IMR-90 (cell line): ENCODE measurements around the gene ANKRD44. TPM values are rescaled to one million over a fixed set of nuclear protein-coding genes. Genes with fewer than 3 reads are reported as not detected.

Source experiments
- ATAC-seq: fragments of 200-7000 bp; cut with Tn5 transposase; 2 replicates; pipeline ENCODE4 v1.9.1; 2020; ENCODE audit warnings: low read depth, mild to moderate bottlenecking, moderate library complexity
- BruUV-seq: library from RNA; stranded (reverse); fragments of 400-500 nt; replicated peaks from 2 replicates; lab custom pipeline; 2021; lab: Mats Ljungman, UMichigan
- CTCF ChIA-PET: fragments of 300-600 bp; formaldehyde crosslinking; extraction: SDS; loops from one replicate; lab custom pipeline; 2021; ENCODE audit warnings: antibody characterized with exemption; lab: Yijun Ruan, JAX
- POLR2A ChIA-PET: fragments of 300-600 bp; sonication (Branson Sonifier 250); formaldehyde crosslinking; loops from one replicate; lab custom pipeline; 2022; ENCODE audit warnings: antibody characterized with exemption; ENCODE audit not compliant: unreplicated experiment; lab: Charles Lee
- DNase-seq: peaks from one replicate; pipeline ENCODE4 v3.0.0; 2013
- H2AFZ ChIP-seq: replicated peaks from 2 replicates; pipeline ENCODE3; 2013; ENCODE audit warnings: low read length, mild to moderate bottlenecking; ENCODE audit not compliant: poor library complexity
- H2AK5ac ChIP-seq: 2 replicates; pipeline ENCODE4 v1.6.1; 2013; ENCODE audit warnings: low read depth, low read length, inconsistent platforms
- H2AK9ac ChIP-seq: replicated peaks from 2 replicates; pipeline ENCODE3; 2013; ENCODE audit warnings: mild to moderate bottlenecking, low read depth, low read length, moderate library complexity; ENCODE audit not compliant: poor library complexity
- H2BK120ac ChIP-seq: 2 replicates; pipeline ENCODE4 v1.6.1; 2013; ENCODE audit warnings: low read depth, low read length, inconsistent platforms
- H2BK15ac ChIP-seq: 3 replicates; pipeline ENCODE4 v1.6.1; 2013; ENCODE audit warnings: low read depth, low read length, inconsistent platforms
- H2BK20ac ChIP-seq: 2 replicates; pipeline ENCODE4 v1.6.1; 2013; ENCODE audit warnings: low read depth, mild to moderate bottlenecking, inconsistent platforms, low read length, moderate library complexity
- H2BK5ac ChIP-seq: 2 replicates; pipeline ENCODE4 v1.6.1; 2013; ENCODE audit warnings: mild to moderate bottlenecking, low read depth, low read length, inconsistent platforms; ENCODE audit not compliant: poor library complexity, severe bottlenecking
- H3K14ac ChIP-seq: replicated peaks from 2 replicates; pipeline ENCODE4 v1.6.1; 2013; ENCODE audit warnings: low read depth, low read length, inconsistent platforms
- H3K18ac ChIP-seq: 2 replicates; pipeline ENCODE4 v1.6.1; 2013; ENCODE audit warnings: low read depth, low read length, control low read depth
- H3K23ac ChIP-seq: 2 replicates; pipeline ENCODE4 v1.6.1; 2013; ENCODE audit warnings: low read depth, low read length, inconsistent platforms
- H3K27ac ChIP-seq: 2 replicates; pipeline ENCODE4 v1.5.1; 2013; ENCODE audit warnings: mild to moderate bottlenecking, control low read depth, low read length; ENCODE audit not compliant: insufficient read depth
- H3K27me3 ChIP-seq: 2 replicates; pipeline ENCODE4 v1.6.1; 2013; ENCODE audit warnings: low read length; ENCODE audit not compliant: control insufficient read depth, insufficient read depth
- H3K36me3 ChIP-seq: 2 replicates; pipeline ENCODE4 v1.6.1; 2013; ENCODE audit warnings: low read length, mixed read lengths; ENCODE audit not compliant: control insufficient read depth, insufficient read depth
- H3K4ac ChIP-seq: 2 replicates; pipeline ENCODE4 v1.6.1; 2013; ENCODE audit warnings: low read depth, low read length, inconsistent platforms
- H3K4me1 ChIP-seq: 2 replicates; pipeline ENCODE4 v1.6.1; 2013; ENCODE audit warnings: low read length, mixed read lengths; ENCODE audit not compliant: control insufficient read depth, insufficient read depth
- H3K4me2 ChIP-seq: 2 replicates; pipeline ENCODE4 v1.6.1; 2013; ENCODE audit warnings: low read depth, mild to moderate bottlenecking, control low read depth, low read length, moderate library complexity
- H3K4me3 ChIP-seq: 2 replicates; pipeline ENCODE4 v1.5.1; 2013; ENCODE audit warnings: low read depth, mild to moderate bottlenecking, control low read depth, low read length, moderate library complexity; ENCODE audit not compliant: insufficient read depth
- H3K56ac ChIP-seq: 2 replicates; pipeline ENCODE4 v1.6.1; 2013; ENCODE audit warnings: low read length, inconsistent platforms; ENCODE audit not compliant: insufficient read depth; ENCODE audit errors: extremely low read depth
- H3K79me1 ChIP-seq, 2 experiments: 2 replicates each; pipeline ENCODE4 v1.6.1; 2013; ENCODE audit warnings: low read length in 2 of 2, inconsistent platforms in 1 of 2, low read depth in 1 of 2
- H3K9ac ChIP-seq: 2 replicates; pipeline ENCODE4 v1.6.1; 2013; ENCODE audit warnings: low read depth, low read length, control low read depth
- H3K9me1 ChIP-seq: 2 replicates; pipeline ENCODE4 v1.6.1; 2013; ENCODE audit warnings: low read length, inconsistent platforms; ENCODE audit not compliant: insufficient read depth
- H3K9me3 ChIP-seq: 2 replicates; pipeline ENCODE4 v1.6.1; 2013; ENCODE audit warnings: low read length; ENCODE audit not compliant: control insufficient read depth, insufficient read depth
- H4K20me1 ChIP-seq: 2 replicates; pipeline ENCODE4 v1.6.1; 2013; ENCODE audit warnings: low read length, inconsistent platforms; ENCODE audit not compliant: insufficient read depth
- H4K5ac ChIP-seq: 2 replicates; pipeline ENCODE4 v1.6.1; 2013; ENCODE audit warnings: mild to moderate bottlenecking, low read depth, low read length, control low read depth
- H4K8ac ChIP-seq, 2 experiments: 2 replicates each; pipeline ENCODE4 v1.6.1; 2013; ENCODE audit warnings: low read depth in 2 of 2, low read length in 2 of 2, control low read depth in 1 of 2, inconsistent platforms in 1 of 2
- H4K91ac ChIP-seq: 2 replicates; pipeline ENCODE4 v1.6.1; 2013; ENCODE audit warnings: low read depth, low read length, inconsistent platforms; ENCODE audit not compliant: insufficient read depth
- CEBPB ChIP-seq: IDR thresholded peaks from 2 replicates; pipeline ENCODE4 v1.6.1; 2012; ENCODE audit warnings: low read depth, low read length, improper control_type of control experiment
- FOS ChIP-seq: fragments of 150-350 bp; IDR thresholded peaks from 2 replicates; pipeline ENCODE4 v1.6.1; 2016; ENCODE audit warnings: low read depth, low read length
- MAZ ChIP-seq: IDR thresholded peaks from 2 replicates; pipeline ENCODE4 v1.6.1; 2012; ENCODE audit warnings: low read depth, mild to moderate bottlenecking, low read length, improper control_type of control experiment, moderate library complexity, borderline replicate concordance
- MXI1 ChIP-seq: IDR thresholded peaks from 2 replicates; pipeline ENCODE4 v1.6.1; 2012; ENCODE audit warnings: low read depth, mild to moderate bottlenecking, low read length, moderate library complexity, borderline replicate concordance
- WGBS, 2 experiments: methylation state at CpG; one replicate each; pipeline versions ENCODE4 v1.1.5 to v1.1.7; 2013; ENCODE audit warnings: missing lambda C conversion rate in 2 of 2; ENCODE audit not compliant: insufficient read length in 1 of 2; ENCODE audit errors: extremely low coverage in 2 of 2; 5-methylcytosine and 5-hydroxymethylcytosine counted together
- dilution Hi-C: fragments of 300-500 bp; cut with HindIII; formaldehyde crosslinking; loops from one replicate; pipeline ENCODE4 v1.14.3; 2018; ENCODE audit warnings: low sequenced_read_pairs; ENCODE audit not compliant: unreplicated experiment
- in situ Hi-C: fragments of 300-500 bp; cut with MboI; formaldehyde crosslinking; loops from 3 replicates; pipeline ENCODE4 v1.14.3; 2019; ENCODE audit warnings: low sequenced_read_pairs, inconsistent platforms, mixed read lengths
- intact Hi-C: fragments of 100-400 bp; cut with micrococcal nuclease; formaldehyde crosslinking; loops from 2 replicates; pipeline ENCODE4 v1.10.0; 2022
- polyA plus RNA-seq, 3 experiments: library from polyadenylated mRNA; depleted of rRNA; stranded (reverse); fragments of >200 nt; gene quantifications; 2 replicates each; pipeline ENCODE4 v1.2.3, GENCODE V29; 2012; ENCODE audit warnings: low replicate concordance in 1 of 3
- total RNA-seq: library from RNA; depleted of rRNA; stranded (reverse); fragments of >200 nt; gene quantifications from 2 replicates; pipeline ENCODE4 v1.2.3, GENCODE V29; 2012
- TF ChIP-seq, protein P1 (sequence below): fragments of 150-350 bp; IDR thresholded peaks from 2 replicates; pipeline ENCODE4 v1.6.1; 2017; ENCODE audit warnings: mild to moderate bottlenecking, antibody characterized with exemption, low read length, low read depth

Gene ANKRD44
- total and polyA plus RNA-seq, 2 of the 4 experiments (the other 2 are of a cell fraction), result 5.2 to 15.6 TPM

DNA sequence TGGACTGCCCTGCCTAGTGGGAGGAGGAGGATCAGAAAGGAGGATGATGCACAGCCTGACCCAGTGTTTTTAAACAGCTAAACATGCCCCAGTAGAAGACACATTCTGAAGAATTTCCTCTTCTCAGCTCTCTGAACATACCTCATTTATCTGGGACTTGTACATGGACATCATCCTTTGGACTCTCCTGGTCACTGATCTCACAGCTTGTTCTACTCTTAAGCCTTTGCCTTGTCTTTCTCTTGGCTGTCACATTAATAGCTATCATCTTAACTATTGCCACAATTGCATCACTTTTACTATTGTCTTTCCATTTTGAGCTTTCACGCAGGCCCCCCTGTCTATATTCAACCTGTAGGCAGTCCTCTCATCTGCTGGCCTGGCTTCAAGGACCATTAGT, 342.1 kb downstream of the ANKRD44 start:
- CTCF ChIA-PET, result no interaction called here
- no CpG with 5 or more reads among the region's 1 CpG for WGBS, 2 experiments
- ATAC-seq, result no peak

More for the DNA sequence above, 342.1 kb downstream of the ANKRD44 start:
- BruUV-seq, result no TSS peak
- Histone ChIP-seq H3K36me3 (no peaks in the 10 kb centered on the region), H2BK15ac (no peak overlapping the region), H3K4ac (no peak overlapping the region), H2BK120ac (no peak overlapping the region), H2BK5ac (no peak overlapping the region), H3K27ac (no peak overlapping the region), H2AFZ (no peak overlapping the region), H2AK9ac (no peak overlapping the region), H3K79me1 (no peaks in the 10 kb centered on the region), H4K91ac (no peak overlapping the region), H3K4me2 (no peak overlapping the region), H4K5ac (no peak overlapping the region), H3K27me3 (no peaks in the 10 kb centered on the region), H4K8ac (no peak overlapping the region), H3K23ac (no peak overlapping the region), H3K9ac (no peak overlapping the region), H3K9me3 (no peaks in the 10 kb centered on the region), H2BK20ac (no peak overlapping the region), H2AK5ac (no peak overlapping the region), H3K14ac (no peak overlapping the region), H3K4me1 (no peaks in the 10 kb centered on the region), H3K4me3 (no peak overlapping the region), H3K9me1 (peaks cover 2% of the 10 kb centered on the region; the same call in 1 of the 2 replicates), H4K20me1 (no peaks in the 10 kb centered on the region), H3K18ac (no peak overlapping the region), H3K56ac (no peak overlapping the region)
- POLR2A ChIA-PET, result no interaction called here
- DNase-seq, result no peak
- dilution Hi-C loops, result no loop called here
- in situ Hi-C loops, result no loop called here
- intact Hi-C loops, result no loop called here
- TF ChIP-seq CEBPB (0 out of 2 replicates have a peak, but pooled peaks have one; percentile 12), MXI1 (no peak), MAZ (no peak), FOS (no peak)
- TF ChIP-seq, protein P1, sequence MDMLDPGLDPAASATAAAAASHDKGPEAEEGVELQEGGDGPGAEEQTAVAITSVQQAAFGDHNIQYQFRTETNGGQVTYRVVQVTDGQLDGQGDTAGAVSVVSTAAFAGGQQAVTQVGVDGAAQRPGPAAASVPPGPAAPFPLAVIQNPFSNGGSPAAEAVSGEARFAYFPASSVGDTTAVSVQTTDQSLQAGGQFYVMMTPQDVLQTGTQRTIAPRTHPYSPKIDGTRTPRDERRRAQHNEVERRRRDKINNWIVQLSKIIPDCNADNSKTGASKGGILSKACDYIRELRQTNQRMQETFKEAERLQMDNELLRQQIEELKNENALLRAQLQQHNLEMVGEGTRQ, result no peak
